KMS-11 (cell line): ENCODE measurements around the gene UTS2B.
A peak's percentile ranks its signal among the peaks of the same experiment; 100 is the strongest.
"Not testable (repeated sequence)": the region's sequence is repeated elsewhere in the genome, so short reads cannot be mapped to it uniquely, and the experiment has no call there.

Experiments
- H2AFZ ChIP-seq: fragments of 200-600 bp; sonication (generic); 2 replicates; pipeline ENCODE4 v1.6.1; 2016; ENCODE audit warnings: antibody characterized with exemption, mixed run types, low read depth
- H3K27ac ChIP-seq: fragments of 200-600 bp; sonication (generic); 2 replicates; pipeline ENCODE4 v1.6.1; 2016; ENCODE audit warnings: mild to moderate bottlenecking, mixed run types
- H3K27me3 ChIP-seq: fragments of 200-600 bp; sonication (generic); 2 replicates; pipeline ENCODE4 v1.6.1; 2017; ENCODE audit warnings: mild to moderate bottlenecking, low read depth, mixed run types, moderate library complexity; ENCODE audit not compliant: insufficient read depth
- H3K36me3 ChIP-seq: fragments of 200-600 bp; sonication (generic); 2 replicates; pipeline ENCODE4 v1.6.1; 2017; ENCODE audit warnings: mild to moderate bottlenecking, mixed run types; ENCODE audit not compliant: insufficient read depth
- H3K4me1 ChIP-seq: fragments of 200-600 bp; sonication (generic); 2 replicates; pipeline ENCODE4 v1.6.1; 2016; ENCODE audit warnings: mild to moderate bottlenecking, low read depth, mixed run types; ENCODE audit not compliant: poor library complexity, severe bottlenecking
- H3K4me2 ChIP-seq: fragments of 200-600 bp; sonication (generic); 2 replicates; pipeline ENCODE4 v1.7.0; 2016; ENCODE audit warnings: mild to moderate bottlenecking, mixed run types
- H3K4me3 ChIP-seq: fragments of 200-600 bp; sonication (generic); IDR thresholded peaks from 2 replicates; pipeline ENCODE4 v1.6.1; 2017; ENCODE audit warnings: low read depth, low read length, mixed read lengths; ENCODE audit not compliant: insufficient read depth
- H3K79me2 ChIP-seq: fragments of 200-600 bp; sonication (generic); 2 replicates; pipeline ENCODE4 v1.6.1; 2016; ENCODE audit warnings: low read depth, mixed run types; ENCODE audit not compliant: insufficient read depth
- H3K9ac ChIP-seq: fragments of 200-600 bp; sonication (generic); 2 replicates; pipeline ENCODE4 v1.6.1; 2016; ENCODE audit warnings: mild to moderate bottlenecking, mixed run types
- H4K20me1 ChIP-seq: fragments of 200-600 bp; sonication (generic); 2 replicates; pipeline ENCODE4 v1.6.1; 2016; ENCODE audit warnings: mild to moderate bottlenecking, mixed run types; ENCODE audit not compliant: insufficient read depth
- TF ChIP-seq, protein P1 (sequence below): fragments of 200-600 bp; sonication (generic); conservative IDR thresholded peaks from 2 replicates; pipeline ENCODE4 v1.6.1; 2017; ENCODE audit warnings: low read depth, mild to moderate bottlenecking, antibody characterized with exemption, low read length, moderate library complexity, mixed read lengths

The UTS2B gene

DNA sequence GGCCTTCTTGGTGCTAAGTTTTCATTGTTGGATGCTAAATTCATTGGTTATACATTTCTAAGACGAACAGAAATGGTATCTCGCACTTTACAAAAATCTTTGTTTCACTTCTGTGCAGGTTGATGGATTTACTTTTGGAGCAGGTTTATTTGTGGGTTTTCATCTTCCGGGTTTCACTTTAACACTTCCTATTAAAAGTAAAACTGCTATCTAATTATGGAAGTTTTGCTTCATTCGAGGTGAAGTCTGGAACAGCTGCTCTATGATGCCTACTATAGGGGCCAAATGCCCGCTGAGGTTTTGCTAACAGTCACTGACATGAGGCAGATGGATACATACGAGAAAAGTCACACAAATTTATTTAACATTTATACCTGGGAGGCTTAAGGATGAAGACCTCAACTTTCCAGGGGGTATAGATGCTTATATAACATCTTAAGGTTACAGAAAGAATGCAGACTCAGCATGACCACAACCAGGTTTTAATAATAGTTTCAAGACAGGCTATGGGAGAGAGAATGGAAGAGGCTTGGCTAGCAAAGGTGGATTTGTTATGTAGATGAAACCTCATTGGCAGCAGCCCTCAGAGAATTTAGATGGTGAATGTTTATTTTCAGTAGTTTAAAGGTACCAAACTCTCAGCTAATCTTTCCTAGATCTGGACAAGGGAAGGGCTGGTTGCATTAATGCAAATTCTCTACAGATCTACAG lies 77.1 kb downstream of the UTS2B start:
- Histone ChIP-seq H2AFZ (no peak overlapping the region), H3K27me3 (no peaks in the 10 kb centered on the region), H3K4me1 (peaks cover 29% of the 10 kb centered on the region), H3K36me3 (no peaks in the 10 kb centered on the region), H4K20me1 (no peaks in the 10 kb centered on the region), H3K4me3 (no peak overlapping the region), H3K9ac (no peak overlapping the region), H3K27ac (no peak overlapping the region), H3K4me2 (no peak overlapping the region), H3K79me2 (no peaks in the 10 kb centered on the region)
- TF ChIP-seq, protein P1, sequence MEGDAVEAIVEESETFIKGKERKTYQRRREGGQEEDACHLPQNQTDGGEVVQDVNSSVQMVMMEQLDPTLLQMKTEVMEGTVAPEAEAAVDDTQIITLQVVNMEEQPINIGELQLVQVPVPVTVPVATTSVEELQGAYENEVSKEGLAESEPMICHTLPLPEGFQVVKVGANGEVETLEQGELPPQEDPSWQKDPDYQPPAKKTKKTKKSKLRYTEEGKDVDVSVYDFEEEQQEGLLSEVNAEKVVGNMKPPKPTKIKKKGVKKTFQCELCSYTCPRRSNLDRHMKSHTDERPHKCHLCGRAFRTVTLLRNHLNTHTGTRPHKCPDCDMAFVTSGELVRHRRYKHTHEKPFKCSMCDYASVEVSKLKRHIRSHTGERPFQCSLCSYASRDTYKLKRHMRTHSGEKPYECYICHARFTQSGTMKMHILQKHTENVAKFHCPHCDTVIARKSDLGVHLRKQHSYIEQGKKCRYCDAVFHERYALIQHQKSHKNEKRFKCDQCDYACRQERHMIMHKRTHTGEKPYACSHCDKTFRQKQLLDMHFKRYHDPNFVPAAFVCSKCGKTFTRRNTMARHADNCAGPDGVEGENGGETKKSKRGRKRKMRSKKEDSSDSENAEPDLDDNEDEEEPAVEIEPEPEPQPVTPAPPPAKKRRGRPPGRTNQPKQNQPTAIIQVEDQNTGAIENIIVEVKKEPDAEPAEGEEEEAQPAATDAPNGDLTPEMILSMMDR, result no peak

DNA sequence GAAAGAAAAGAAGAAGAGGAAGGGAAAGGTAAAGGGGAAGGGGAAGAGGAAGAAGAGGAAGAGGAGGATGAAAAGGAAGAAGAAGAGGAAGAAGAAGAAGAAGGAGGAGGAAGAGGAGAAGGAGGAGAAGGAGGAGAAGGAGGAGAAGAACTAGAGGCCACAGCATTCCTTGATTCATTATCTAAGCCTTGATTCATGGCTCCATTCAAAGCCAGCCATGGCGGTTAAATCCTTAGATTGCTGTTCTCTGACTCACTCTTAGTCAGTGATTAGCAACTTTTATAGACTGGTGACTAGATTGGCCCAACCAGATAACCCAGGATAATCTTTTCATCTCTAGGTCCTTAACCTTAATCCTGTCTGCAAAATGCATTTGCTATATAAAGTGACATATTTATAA lies 83.7 kb downstream of the UTS2B start:
- no peak overlapping the region for H3K4me3 ChIP-seq
- no peaks in the 10 kb centered on the region for H3K36me3 ChIP-seq
- no peak overlapping the region for H3K4me2 ChIP-seq
- H3K27ac ChIP-seq, result no peak overlapping the region
- no peak overlapping the region for H3K9ac ChIP-seq
- no peaks in the 10 kb centered on the region for H4K20me1 ChIP-seq
- no peaks in the 10 kb centered on the region for H3K79me2 ChIP-seq
- peaks cover 5% of the 10 kb centered on the region for H3K4me1 ChIP-seq
- H3K27me3 ChIP-seq, result no peaks in the 10 kb centered on the region
- no peak overlapping the region for H2AFZ ChIP-seq
- TF ChIP-seq, protein P1, result no peak

DNA sequence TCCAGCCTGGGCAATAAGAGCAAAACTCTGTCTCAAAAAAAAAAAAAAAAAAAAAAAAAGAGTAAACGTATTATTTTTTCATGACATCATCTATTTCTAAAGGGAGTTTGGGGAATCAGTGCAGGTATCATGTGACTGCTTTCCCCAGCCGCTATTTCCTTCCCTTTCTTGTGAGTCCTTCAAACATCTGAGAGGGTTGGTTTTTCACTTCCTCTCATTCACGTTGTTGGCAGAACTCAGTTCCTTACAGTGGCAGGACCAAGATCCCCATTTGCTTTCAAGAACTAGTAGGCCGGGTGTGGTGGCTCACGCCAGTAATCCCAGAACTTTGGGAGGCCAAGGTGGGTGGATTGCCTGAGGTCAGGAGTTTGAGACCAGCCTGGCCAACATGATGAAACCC lies 84.3 kb downstream of the UTS2B start:
- H4K20me1 ChIP-seq, H3K27me3 ChIP-seq, H2AFZ ChIP-seq, H3K4me2 ChIP-seq, H3K79me2 ChIP-seq, H3K4me3 ChIP-seq, H3K9ac ChIP-seq, H3K4me1 ChIP-seq, H3K36me3 ChIP-seq, H3K27ac ChIP-seq: not testable (repeated sequence)

DNA sequence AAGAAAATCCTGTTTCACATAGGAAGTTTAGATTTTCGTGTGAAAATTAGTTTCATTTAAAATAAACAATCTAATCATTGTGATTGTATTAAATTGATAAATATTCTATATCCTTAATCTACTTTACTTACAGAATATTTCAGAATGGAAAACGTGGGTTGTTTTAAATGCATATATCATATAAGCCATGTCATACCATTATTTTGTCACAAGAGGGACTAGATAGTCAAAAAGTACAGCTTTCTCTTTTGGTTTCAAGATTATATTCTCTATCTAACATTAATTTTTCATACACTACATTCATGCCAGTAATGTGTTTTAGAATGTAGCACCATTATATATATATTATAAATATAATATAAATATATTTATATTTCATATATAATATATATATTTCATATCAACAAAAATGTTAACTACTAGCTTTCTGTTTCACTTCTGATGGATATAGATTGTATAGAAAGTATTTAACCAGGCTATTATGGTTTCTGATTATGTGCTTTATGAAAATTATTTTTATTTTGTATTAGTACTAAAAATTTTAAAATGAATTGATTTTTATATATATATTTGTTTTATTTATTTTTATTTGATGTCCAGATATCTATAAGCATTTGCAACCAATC lies 86.0 kb downstream of the UTS2B start:
- Histone ChIP-seq H3K4me1 (peaks cover 5% of the 10 kb centered on the region), H3K9ac (no peak overlapping the region), H2AFZ (no peak overlapping the region), H3K36me3 (no peaks in the 10 kb centered on the region), H3K27ac (no peak overlapping the region), H3K27me3 (no peaks in the 10 kb centered on the region), H4K20me1 (no peaks in the 10 kb centered on the region), H3K4me3 (no peak overlapping the region), H3K79me2 (no peaks in the 10 kb centered on the region), H3K4me2 (no peak overlapping the region)
- TF ChIP-seq, protein P1, result peak; percentile 61

DNA sequence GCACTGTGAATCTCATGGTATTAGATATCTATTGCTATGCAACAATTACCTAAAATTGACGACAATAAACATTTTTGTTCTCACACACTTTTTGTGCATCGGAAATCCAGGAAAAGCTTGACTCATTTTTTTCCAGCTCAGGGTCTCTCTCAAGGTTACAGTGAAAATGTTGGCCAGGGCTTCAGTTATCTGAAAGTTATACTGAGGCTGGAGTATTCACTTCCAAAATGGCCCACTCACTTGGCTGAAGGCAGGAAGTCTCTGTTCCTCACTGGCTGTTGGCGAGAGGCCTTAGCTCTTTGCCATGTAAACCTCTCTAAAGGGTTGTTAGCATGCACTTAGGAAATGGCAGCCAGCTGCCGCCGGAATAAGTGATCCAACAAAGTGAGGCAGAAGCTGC lies 89.8 kb downstream of the UTS2B start:
- Histone ChIP-seq H3K27ac (no peak overlapping the region), H3K4me1 (peaks cover 14% of the 10 kb centered on the region), H3K27me3 (no peaks in the 10 kb centered on the region), H4K20me1 (no peaks in the 10 kb centered on the region), H2AFZ (no peak overlapping the region), H3K79me2 (no peaks in the 10 kb centered on the region), H3K9ac (no peak overlapping the region), H3K36me3 (no peaks in the 10 kb centered on the region), H3K4me3 (no peak overlapping the region), H3K4me2 (no peak overlapping the region)
- TF ChIP-seq, protein P1, result no peak
